ENCODE data around the gene IYD. TPM values are rescaled to one million over a fixed set of nuclear protein-coding genes. Genes with fewer than 3 reads are reported as not detected.

Gene IYD
- polyA plus RNA-seq, 2 of the 4 experiments (the other 2 are of a cell fraction), result 0.08 TPM; not detected in 1

GRCh38 chr6:150410906-150411305 is 42.1 kb downstream of the IYD start:
- TF ChIP-seq ELK1 (IDR thresholded peaks at IDR 0.05; ENCODE audit: low read depth, low read length), result no peak
- TF ChIP-seq SREBF2 (IDR thresholded peaks at IDR 0.05), result no peak
- TF ChIP-seq RFX5 (IDR thresholded peaks at IDR 0.05), result no peak
- TF ChIP-seq KDM1A (IDR thresholded peaks at IDR 0.05; ENCODE audit: low read depth), result no peak
- ATAC-seq, result no peak
- POLR2A ChIA-PET, result no interaction called here
- no peak overlapping the region for H3K4me2 ChIP-seq
- WGBS (ENCODE audit: missing lambda C conversion rate), result 13% methylated on average over 2 of the region's 2 CpGs
- DNase-seq (ENCODE audit: low read depth in 1 of 2, low spot score in 1 of 2), result no peak
- no peak for FAIRE-seq
- H3K4me1 ChIP-seq, result peaks cover 22% of the 10 kb centered on the region; the same call in 1 of the 3 replicates
- no peaks in the 10 kb centered on the region for H3K9me3 ChIP-seq
- H3K27ac ChIP-seq, result no peak overlapping the region
- H3K4me3 ChIP-seq, result no peak overlapping the region
- CTCF ChIA-PET, result interaction anchor here (0.9 to 2.2 kb wide), 3 partner anchors 12 to 406 kb away, joined by 3 to 8 read pairs (median 3); no protein-coding TSS in a partner anchor

- Histone ChIP-seq H3K4me3 (no peak overlapping the region), H3K4me2 (peak overlapping the region; percentile 19; the same call in 2 of the 3 replicates), H3K27ac (no peak overlapping the region), H3K9me3 (no peaks in the 10 kb centered on the region), H3K4me1 (peaks cover 22% of the 10 kb centered on the region; the same call in 1 of the 3 replicates)
- DNase-seq (ENCODE audit: low read depth in 1 of 2, low spot score in 1 of 2) (no peak), FAIRE-seq (no peak), ATAC-seq (no peak)
- ChIA-PET CTCF (no interaction called here), POLR2A (no interaction called here)
- 59% methylated on average over 3 of the region's 3 CpGs for WGBS (ENCODE audit: missing lambda C conversion rate)
- TF ChIP-seq HOXB13 (CRISPR knock-in tag; IDR thresholded peaks at IDR 0.05; ENCODE audit: low read depth), result no peak
- no peak for TF ChIP-seq TP53 (CRISPR knock-in tag; IDR thresholded peaks at IDR 0.05)
- TF ChIP-seq CEBPB (IDR thresholded peaks at IDR 0.05), result no peak
- TF ChIP-seq PBX3 (IDR thresholded peaks at IDR 0.05), result no peak
- TF ChIP-seq NPAS2 (CRISPR knock-in tag; IDR thresholded peaks at IDR 0.05; ENCODE audit: borderline replicate concordance), result no peak
- TF ChIP-seq MAX (IDR thresholded peaks at IDR 0.05), result no peak
- TF ChIP-seq ATOH8 (CRISPR knock-in tag; IDR thresholded peaks at IDR 0.05; ENCODE audit: low read depth), result no peak
- TF ChIP-seq SREBF2 (IDR thresholded peaks at IDR 0.05), result no peak
- TF ChIP-seq CBX2 (IDR thresholded peaks at IDR 0.05; ENCODE audit: borderline replicate concordance, low read depth), result no peak
- no peak for TF ChIP-seq USF2 (IDR thresholded peaks at IDR 0.05)
Measured at GRCh38 chr6:150412221-150412620, 43.4 kb downstream of the IYD start.

- Histone ChIP-seq H3K4me3 (no peak overlapping the region), H3K4me2 (no peak overlapping the region), H3K27ac (no peak overlapping the region), H3K4me1 (peaks cover 30% of the 10 kb centered on the region; the same call in 2 of the 3 replicates), H3K9me3 (no peaks in the 10 kb centered on the region)
- POLR2A ChIA-PET, result no interaction called here
- WGBS (ENCODE audit: missing lambda C conversion rate), result 31% methylated on average over 4 of the region's 4 CpGs
- CTCF ChIA-PET, result interaction anchor here (0.6 kb wide), 1 partner anchor 450 kb away, joined by 3 read pairs; no protein-coding TSS in a partner anchor
- FAIRE-seq (no peak), ATAC-seq (no peak), DNase-seq (ENCODE audit: low read depth in 1 of 2, low spot score in 1 of 2) (no peak)
- TF ChIP-seq MAFK (IDR thresholded peaks at IDR 0.05; ENCODE audit: partially characterized antibody), result peak; percentile 46
- no peak for TF ChIP-seq NPAS2 (CRISPR knock-in tag; IDR thresholded peaks at IDR 0.05; ENCODE audit: borderline replicate concordance)
Measured at GRCh38 chr6:150413198-150413597, 44.4 kb downstream of the IYD start.

- no peak overlapping the region for H3K27ac ChIP-seq
- DNase-seq (ENCODE audit: low read depth in 1 of 2, low spot score in 1 of 2) (no peak), FAIRE-seq (no peak), ATAC-seq (no peak)
- no peak overlapping the region for H3K4me2 ChIP-seq
- no peak overlapping the region for H3K4me3 ChIP-seq
- WGBS (ENCODE audit: missing lambda C conversion rate), result 51% methylated on average over 3 of the region's 3 CpGs
- H3K9me3 ChIP-seq, result no peaks in the 10 kb centered on the region
- no peak for TF ChIP-seq CEBPB (IDR thresholded peaks at IDR 0.05)
- no peak for TF ChIP-seq USF2 (IDR thresholded peaks at IDR 0.05)
- no peak for TF ChIP-seq SREBF2 (IDR thresholded peaks at IDR 0.05)
- TF ChIP-seq ZSCAN20 (CRISPR knock-in tag; IDR thresholded peaks at IDR 0.05), result no peak
- TF ChIP-seq RAD21 (conservative IDR thresholded peaks at IDR 0.05 in 1 of 2, IDR thresholded peaks at IDR 0.05 in 1 of 2), result no peak
- no peak for TF ChIP-seq ELK1 (IDR thresholded peaks at IDR 0.05; ENCODE audit: low read depth, low read length)
- no peak for TF ChIP-seq NPAS2 (CRISPR knock-in tag; IDR thresholded peaks at IDR 0.05; ENCODE audit: borderline replicate concordance)
- H3K4me1 ChIP-seq, result peaks cover 30% of the 10 kb centered on the region; the same call in 2 of the 3 replicates
- ChIA-PET CTCF (interaction anchor here (0.6 kb wide), 1 partner anchor 389 kb away, joined by 3 read pairs; no protein-coding TSS in a partner anchor), POLR2A (no interaction called here)
Measured at GRCh38 chr6:150413781-150414281, 45.0 kb downstream of the IYD start.
